BLaER1 treated with 17β-estradiol and CSF1 and Interleukin-3, amounts not matched to agents 10 nM and 100 nM (cell line): Measurements from ENCODE around the gene SHROOM1.

ENCODE experiments used
- H3K27ac ChIP-seq, 11 experiments: shearing (Covaris generic); formaldehyde crosslinking; 2 replicates each; pipeline ENCODE4 v1.8.1; 2022
- H3K27me3 ChIP-seq, 11 experiments: shearing (Covaris generic); formaldehyde crosslinking; 2 replicates each; pipeline ENCODE4 v1.8.1; 2022
- H3K36me3 ChIP-seq, 11 experiments: shearing (Covaris generic); formaldehyde crosslinking; 2 replicates each; pipeline ENCODE4 v1.8.1; 2022
- H3K4me1 ChIP-seq, 10 experiments: shearing (Covaris generic); formaldehyde crosslinking; 2 replicates each; pipeline ENCODE4 v1.8.1; 2022
- H3K4me2 ChIP-seq, 11 experiments: shearing (Covaris generic); formaldehyde crosslinking; 2 replicates each; pipeline ENCODE4 v1.8.1; 2022
- H3K4me3 ChIP-seq, 10 experiments: shearing (Covaris generic); formaldehyde crosslinking; 2 replicates each; pipeline ENCODE4 v1.8.1; 2022
- H3K9ac ChIP-seq, 11 experiments: shearing (Covaris generic); formaldehyde crosslinking; 2 replicates each; pipeline ENCODE4 v1.8.1; 2022
- H3K9me3 ChIP-seq, 11 experiments: shearing (Covaris generic); formaldehyde crosslinking; replicated peaks in 1 of 11; 2 replicates each; pipeline ENCODE4 v1.8.1; 2022
- H4K20me1 ChIP-seq, 11 experiments: shearing (Covaris generic); formaldehyde crosslinking; 2 replicates each; pipeline ENCODE4 v1.8.1; 2022
- Cebpa-rat ChIP-seq, 11 experiments: shearing (Covaris generic); IDR thresholded peaks; 2 replicates each; pipeline ENCODE4 v1.8.1; 2022

The SHROOM1 gene

GRCh38 chr5:132800545-132800944 lies 29.9 kb downstream of the SHROOM1 start:
- no peak overlapping the region for H3K4me3 ChIP-seq
- no peak overlapping the region for H3K4me2 ChIP-seq
- no peaks in the 10 kb centered on the region for H4K20me1 ChIP-seq
- peaks cover 0 to 3% (median 0%) of the 10 kb centered on the region in 10 experiments; a peak in 3 of 20 replicates for H3K4me1 ChIP-seq
- H3K27ac ChIP-seq: no peak overlapping the region
- H3K9me3 ChIP-seq: no peaks in the 10 kb centered on the region; a peak in 2 of 22 replicates
- no peak overlapping the region for H3K9ac ChIP-seq
- no peaks in the 10 kb centered on the region for H3K27me3 ChIP-seq
- no peak for TF ChIP-seq Cebpa-rat (IDR thresholded peaks at IDR 0.05)
- no peaks in the 10 kb centered on the region for H3K36me3 ChIP-seq

GRCh38 chr5:132799392-132799791 lies 31.1 kb downstream of the SHROOM1 start:
- H3K4me1 ChIP-seq: peaks cover 0 to 1% (median 0%) of the 10 kb centered on the region in 10 experiments; a peak in 3 of 20 replicates
- H3K4me3 ChIP-seq: no peak overlapping the region
- TF ChIP-seq Cebpa-rat (IDR thresholded peaks at IDR 0.05): no peak
- no peaks in the 10 kb centered on the region for H3K27me3 ChIP-seq
- H3K9ac ChIP-seq: no peak overlapping the region
- H3K4me2 ChIP-seq: no peak overlapping the region
- H3K27ac ChIP-seq: no peak overlapping the region
- H3K9me3 ChIP-seq: no peaks in the 10 kb centered on the region
- H4K20me1 ChIP-seq: no peaks in the 10 kb centered on the region
- no peaks in the 10 kb centered on the region for H3K36me3 ChIP-seq

GRCh38 chr5:132797651-132798050 lies 32.8 kb downstream of the SHROOM1 start:
- Histone ChIP-seq H3K27ac (no peak overlapping the region), H3K36me3 (no peaks in the 10 kb centered on the region), H3K9me3 (no peaks in the 10 kb centered on the region), H3K27me3 (no peaks in the 10 kb centered on the region), H3K9ac (no peak overlapping the region), H3K4me1 (no peaks in the 10 kb centered on the region), H4K20me1 (no peaks in the 10 kb centered on the region), H3K4me2 (no peak overlapping the region), H3K4me3 (no peak overlapping the region)
- TF ChIP-seq Cebpa-rat (IDR thresholded peaks at IDR 0.05): no peak

GRCh38 chr5:132791026-132791425 lies 39.4 kb downstream of the SHROOM1 start:
- H3K27ac ChIP-seq: no peak overlapping the region
- no peak overlapping the region for H3K4me2 ChIP-seq
- H3K9me3 ChIP-seq: no peaks in the 10 kb centered on the region
- H4K20me1 ChIP-seq: no peaks in the 10 kb centered on the region
- no peak for TF ChIP-seq Cebpa-rat (IDR thresholded peaks at IDR 0.05)
- H3K4me3 ChIP-seq: no peak overlapping the region
- no peaks in the 10 kb centered on the region for H3K27me3 ChIP-seq
- no peaks in the 10 kb centered on the region for H3K36me3 ChIP-seq
- H3K9ac ChIP-seq: no peak overlapping the region
- peaks cover 0 to 2% (median under 1%) of the 10 kb centered on the region in 10 experiments; a peak in 7 of 20 replicates for H3K4me1 ChIP-seq

GRCh38 chr5:132790201-132790865 lies 40.1 kb downstream of the SHROOM1 start:
- H3K4me1 ChIP-seq: peaks cover 3 to 8% (median 7%) of the 10 kb centered on the region in 10 experiments
- TF ChIP-seq Cebpa-rat (IDR thresholded peaks at IDR 0.05): no peak
- H4K20me1 ChIP-seq: no peaks in the 10 kb centered on the region
- H3K36me3 ChIP-seq: no peaks in the 10 kb centered on the region
- no peaks in the 10 kb centered on the region for H3K27me3 ChIP-seq
- H3K4me3 ChIP-seq: no peak overlapping the region
- H3K4me2 ChIP-seq: no peak overlapping the region
- no peaks in the 10 kb centered on the region for H3K9me3 ChIP-seq
- H3K27ac ChIP-seq: no peak overlapping the region
- H3K9ac ChIP-seq: no peak overlapping the region

- Histone ChIP-seq H3K4me2 (no peak overlapping the region), H3K4me1 (peaks cover 8 to 15% (median 12%) of the 10 kb centered on the region in 10 experiments)
Measured at GRCh38 chr5:132788990-132789886, 41.2 kb downstream of the SHROOM1 start.

GRCh38 chr5:132788508-132788907 lies 41.9 kb downstream of the SHROOM1 start:
- no peak overlapping the region for H3K4me2 ChIP-seq
- no peaks in the 10 kb centered on the region for H4K20me1 ChIP-seq
- no peak for TF ChIP-seq Cebpa-rat (IDR thresholded peaks at IDR 0.05)
- H3K27ac ChIP-seq: no peak overlapping the region
- peaks cover 8 to 15% (median 12%) of the 10 kb centered on the region in 10 experiments for H3K4me1 ChIP-seq
- H3K9me3 ChIP-seq: no peaks in the 10 kb centered on the region
- no peaks in the 10 kb centered on the region for H3K27me3 ChIP-seq
- no peaks in the 10 kb centered on the region for H3K36me3 ChIP-seq
- no peak overlapping the region for H3K4me3 ChIP-seq
- no peak overlapping the region for H3K9ac ChIP-seq

More at GRCh38 chr5:132788990-132789886, 41.2 kb downstream of the SHROOM1 start:
- no peaks in the 10 kb centered on the region for H3K36me3 ChIP-seq
- TF ChIP-seq Cebpa-rat (IDR thresholded peaks at IDR 0.05): no peak
- H3K27ac ChIP-seq: no peak overlapping the region
- H3K9ac ChIP-seq: no peak overlapping the region
- no peaks in the 10 kb centered on the region for H3K27me3 ChIP-seq
- H3K9me3 ChIP-seq: no peaks in the 10 kb centered on the region
- no peak overlapping the region for H3K4me3 ChIP-seq
- H4K20me1 ChIP-seq: no peaks in the 10 kb centered on the region

GRCh38 chr5:132787076-132787475 lies 43.4 kb downstream of the SHROOM1 start:
- H3K27ac ChIP-seq: no peak overlapping the region
- TF ChIP-seq Cebpa-rat (IDR thresholded peaks at IDR 0.05): no peak
- H3K4me3 ChIP-seq: no peak overlapping the region
- H3K9me3 ChIP-seq: no peaks in the 10 kb centered on the region
- H3K4me2 ChIP-seq: no peak overlapping the region
- no peaks in the 10 kb centered on the region for H3K36me3 ChIP-seq
- H3K27me3 ChIP-seq: no peaks in the 10 kb centered on the region
- no peak overlapping the region for H3K9ac ChIP-seq
- peaks cover 13 to 26% (median 20%) of the 10 kb centered on the region in 10 experiments for H3K4me1 ChIP-seq
- H4K20me1 ChIP-seq: no peaks in the 10 kb centered on the region

- Histone ChIP-seq H3K36me3 (no peaks in the 10 kb centered on the region), H4K20me1 (no peaks in the 10 kb centered on the region), H3K27me3 (no peaks in the 10 kb centered on the region), H3K9me3 (no peaks in the 10 kb centered on the region), H3K9ac (no peak overlapping the region), H3K4me1 (peaks cover 13 to 33% (median 24%) of the 10 kb centered on the region in 10 experiments), H3K4me3 (no peak overlapping the region), H3K27ac (no peak overlapping the region), H3K4me2 (peak overlapping the region; percentile 47 to 76 (median 60); a peak in 20 of 22 replicates)
- no peak for TF ChIP-seq Cebpa-rat (IDR thresholded peaks at IDR 0.05)
Measured at GRCh38 chr5:132785864-132786263, 44.6 kb downstream of the SHROOM1 start.
